Endothelial cell of umbilical vein (primary cell): ENCODE measurements around the gene PSMB5.

Experiments
- CTCF ChIP-seq, 2 donors: IDR thresholded peaks; 1 replicate in 1 of 2; 2 replicates in 1 of 2; pipeline ENCODE4 v1.5.1; 2011; ENCODE audit warnings: low read length in 2 of 2, mild to moderate bottlenecking in 2 of 2, moderate library complexity in 2 of 2, control low read depth in 1 of 2, inconsistent platforms in 1 of 2, low read depth in 1 of 2; ENCODE audit not compliant: insufficient read depth in 1 of 2; ENCODE audit errors: extremely low read depth in 1 of 2
- EZH2 ChIP-seq: IDR thresholded peaks from 2 replicates; pipeline ENCODE4 v1.6.1; 2012; ENCODE audit warnings: borderline replicate concordance, low read depth, mild to moderate bottlenecking, moderate library complexity, low read length, inconsistent platforms; ENCODE audit not compliant: severe bottlenecking
- FOS ChIP-seq: IDR thresholded peaks from 2 replicates; pipeline ENCODE4 v1.6.1; 2011; ENCODE audit warnings: mild to moderate bottlenecking, low read length, moderate library complexity, borderline replicate concordance; ENCODE audit not compliant: insufficient read depth
- GATA2 ChIP-seq: IDR thresholded peaks from 2 replicates; pipeline ENCODE4 v1.7.0; 2011; ENCODE audit warnings: low read depth, mild to moderate bottlenecking, moderate library complexity, mixed read lengths, low read length; ENCODE audit not compliant: insufficient read length, insufficient read depth
- JUN ChIP-seq: IDR thresholded peaks from 2 replicates; pipeline ENCODE4 v1.6.1; 2011; ENCODE audit warnings: borderline replicate concordance, low read depth; ENCODE audit not compliant: insufficient read length, insufficient read depth
- MAX ChIP-seq: IDR thresholded peaks from 2 replicates; pipeline ENCODE4 v1.6.1; 2011; ENCODE audit not compliant: insufficient read depth, insufficient read length
- MYC ChIP-seq: IDR thresholded peaks from one replicate; pipeline ENCODE4 v1.6.1; 2011; ENCODE audit warnings: mild to moderate bottlenecking, low read depth, low read length
- POLR2A ChIP-seq: IDR thresholded peaks from 2 replicates; pipeline ENCODE4 v1.6.1; 2012; ENCODE audit warnings: low read depth, mild to moderate bottlenecking, control low read depth, low read length
- POLR2AphosphoS5 ChIP-seq: IDR thresholded peaks from 2 replicates; pipeline ENCODE4 v1.6.1; 2012; ENCODE audit warnings: low read depth, mild to moderate bottlenecking, control low read depth, low read length, moderate library complexity; ENCODE audit not compliant: insufficient read depth

GRCh38 chr14:23043145-23043544, 8.4 kb upstream of the PSMB5 start:
- TF ChIP-seq POLR2A (no peak), CTCF (IDR thresholded peaks at IDR 0.05; ENCODE audit: extremely low read depth in 1 of 2, insufficient read depth in 1 of 2, low read depth in 1 of 2, low read length in 2 of 2) (no peak), EZH2 (no peak), FOS (no peak), POLR2AphosphoS5 (no peak), MYC (no peak), JUN (no peak), MAX (no peak), GATA2 (no peak)
